Thymus (tissue), 11 donors: Measurements from ENCODE around the gene THRSP. TPM values are rescaled to one million over a fixed set of nuclear protein-coding genes. Genes with fewer than 3 reads are reported as not detected.

Source experiments
- DNase-seq, 9 donors: peaks; one replicate each; pipeline ENCODE4 v3.0.0-alpha.2; 2013; ENCODE audit warnings: low spot score in 9 of 9, low read depth in 6 of 9, missing footprints in 1 of 9
- H3K27ac ChIP-seq, 2 donors: one replicate each; pipeline ENCODE4 v1.5.1; 2013; ENCODE audit warnings: control low read depth in 1 of 2, low read depth in 1 of 2, low read length in 1 of 2, mild to moderate bottlenecking in 1 of 2, moderate library complexity in 1 of 2
- H3K27me3 ChIP-seq, 2 donors: one replicate each; pipeline ENCODE4 v1.5.1; 2013; ENCODE audit warnings: low read length in 1 of 2; ENCODE audit not compliant: control insufficient read depth in 2 of 2, insufficient read depth in 1 of 2
- H3K36me3 ChIP-seq, 2 donors: one replicate each; pipeline ENCODE4 v1.5.1; 2013; ENCODE audit warnings: low read length in 1 of 2, mild to moderate bottlenecking in 1 of 2, moderate library complexity in 1 of 2; ENCODE audit not compliant: control insufficient read depth in 2 of 2, insufficient read depth in 2 of 2
- H3K4me1 ChIP-seq, 2 donors: one replicate each; pipeline ENCODE4 v1.5.1; 2013; ENCODE audit warnings: low read length in 2 of 2; ENCODE audit not compliant: control insufficient read depth in 2 of 2, insufficient read depth in 2 of 2
- H3K4me3 ChIP-seq, 2 donors: one replicate each; pipeline ENCODE4 v1.5.1; 2013; ENCODE audit warnings: low read length in 2 of 2, control low read depth in 1 of 2, mild to moderate bottlenecking in 1 of 2
- H3K9me3 ChIP-seq, 2 donors: one replicate each; pipeline ENCODE4 v1.5.1; 2013; ENCODE audit warnings: low read length in 1 of 2, mild to moderate bottlenecking in 1 of 2; ENCODE audit not compliant: control insufficient read depth in 2 of 2, insufficient read depth in 1 of 2
- WGBS: extraction: QIAGEN DNeasy Blood & Tissue Kit; methylation state at CpG from one replicate; pipeline ENCODE4 v1.1.7; 2013; 5-methylcytosine and 5-hydroxymethylcytosine counted together
- polyA plus RNA-seq: library from polyadenylated mRNA; stranded (reverse); fragments of 200-250 nt; gene quantifications from one replicate; pipeline ENCODE4 v1.2.3, GENCODE V29; 2013
- total RNA-seq: library from RNA; stranded (reverse); fragments of 120-200 nt; gene quantifications from one replicate; pipeline ENCODE4 v1.2.4, GENCODE V29; 2013
- donor health status: healthy.

The THRSP gene
- total and polyA plus RNA-seq, 2 donors = 0.14 TPM; not detected in 1

GRCh38 chr11:78044706-78045105, 19.0 kb upstream of the THRSP start:
- DNase-seq = no peak
- peaks cover 0 to 7% of the 10 kb centered on the region in 2 donors for H3K4me1 ChIP-seq
- no peaks in the 10 kb centered on the region for H3K36me3 ChIP-seq
- no peaks in the 10 kb centered on the region for H3K27me3 ChIP-seq
- no peak overlapping the region for H3K27ac ChIP-seq
- H3K4me3 ChIP-seq = no peak overlapping the region
- 95% methylated on average over 5 of the region's 5 CpGs for WGBS
- H3K9me3 ChIP-seq = peaks cover 0 to 4% of the 10 kb centered on the region in 2 donors

DNA sequence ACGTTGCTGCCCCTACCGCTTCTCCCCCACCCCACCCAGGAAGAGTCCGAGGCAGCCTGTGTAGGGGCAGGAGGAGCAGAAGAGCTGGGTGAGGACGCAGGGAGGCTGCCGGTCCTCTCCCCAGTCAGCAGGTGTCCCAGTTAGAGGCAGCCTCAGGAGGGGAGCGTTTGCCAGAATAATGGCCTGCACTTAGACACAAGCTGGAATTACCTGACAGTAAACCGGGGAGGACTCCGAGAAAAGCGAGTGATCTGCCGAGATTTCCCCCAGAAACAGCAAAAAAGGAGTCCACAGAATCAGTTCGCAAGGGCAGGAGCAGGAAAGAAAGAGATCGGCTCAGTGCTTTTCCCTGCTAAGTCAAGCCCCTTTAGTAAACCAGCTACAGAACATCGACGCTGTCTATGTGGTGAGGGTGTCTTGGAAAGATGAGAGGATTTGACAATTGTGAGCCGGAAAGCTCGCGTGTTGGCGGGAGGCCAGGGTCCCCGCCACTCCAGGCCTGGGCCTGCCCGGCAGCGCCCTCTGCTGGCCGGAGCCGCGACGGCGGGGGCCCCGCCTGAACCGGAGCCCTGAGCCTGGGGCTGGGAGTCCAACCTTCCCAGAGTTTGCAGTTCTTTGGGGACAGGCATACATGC, 17.7 kb upstream of the THRSP start:
- H3K9me3 ChIP-seq = peaks cover 0 to 4% of the 10 kb centered on the region in 2 donors
- no peak overlapping the region for H3K27ac ChIP-seq
- peak overlapping the region in 1 of 2 donors; percentile 12 for H3K4me3 ChIP-seq
- 19% methylated on average over 28 of the region's 28 CpGs for WGBS
- H3K36me3 ChIP-seq = no peaks in the 10 kb centered on the region
- no peaks in the 10 kb centered on the region for H3K27me3 ChIP-seq
- H3K4me1 ChIP-seq = peaks cover 0 to 7% of the 10 kb centered on the region in 2 donors
- DNase-seq = peak; percentile 33 to 79 (median 50)

- H3K27me3 ChIP-seq = no peaks in the 10 kb centered on the region
- H3K27ac ChIP-seq = no peak overlapping the region
- 61% methylated on average over 6 of the region's 6 CpGs for WGBS
Measured at GRCh38 chr11:78046486-78046854, 17.2 kb upstream of the THRSP start.

GRCh38 chr11:78048561-78048960, 15.1 kb upstream of the THRSP start:
- no peak overlapping the region for H3K27ac ChIP-seq
- WGBS = over 99% methylated on average over 3 of the region's 3 CpGs
- no peak overlapping the region for H3K4me3 ChIP-seq

More at GRCh38 chr11:78046486-78046854, 17.2 kb upstream of the THRSP start:
- Histone ChIP-seq H3K36me3 (no peaks in the 10 kb centered on the region), H3K9me3 (peaks cover 0 to 4% of the 10 kb centered on the region in 2 donors), H3K4me1 (peaks cover 0 to 7% of the 10 kb centered on the region in 2 donors), H3K4me3 (no peak overlapping the region)
- no peak for DNase-seq

GRCh38 chr11:78049348-78049747, 14.3 kb upstream of the THRSP start:
- no peaks in the 10 kb centered on the region for H3K27me3 ChIP-seq

More at GRCh38 chr11:78048561-78048960, 15.1 kb upstream of the THRSP start:
- peaks cover 0 to 4% of the 10 kb centered on the region in 2 donors for H3K9me3 ChIP-seq
- peaks cover 0 to 7% of the 10 kb centered on the region in 2 donors for H3K4me1 ChIP-seq
- H3K27me3 ChIP-seq = no peaks in the 10 kb centered on the region
- DNase-seq = no peak
- no peaks in the 10 kb centered on the region for H3K36me3 ChIP-seq

GRCh38 chr11:78050964-78051831, 12.5 kb upstream of the THRSP start:
- H3K36me3 ChIP-seq = no peaks in the 10 kb centered on the region
- WGBS = 94% methylated on average over 6 of the region's 6 CpGs

More at GRCh38 chr11:78049348-78049747, 14.3 kb upstream of the THRSP start:
- Histone ChIP-seq H3K4me1 (peaks cover 0 to 7% of the 10 kb centered on the region in 2 donors), H3K4me3 (no peak overlapping the region), H3K27ac (no peak overlapping the region), H3K9me3 (peaks cover 0 to 4% of the 10 kb centered on the region in 2 donors), H3K36me3 (no peaks in the 10 kb centered on the region)
- 95% methylated on average over 8 of the region's 8 CpGs for WGBS
- no peak for DNase-seq

DNA sequence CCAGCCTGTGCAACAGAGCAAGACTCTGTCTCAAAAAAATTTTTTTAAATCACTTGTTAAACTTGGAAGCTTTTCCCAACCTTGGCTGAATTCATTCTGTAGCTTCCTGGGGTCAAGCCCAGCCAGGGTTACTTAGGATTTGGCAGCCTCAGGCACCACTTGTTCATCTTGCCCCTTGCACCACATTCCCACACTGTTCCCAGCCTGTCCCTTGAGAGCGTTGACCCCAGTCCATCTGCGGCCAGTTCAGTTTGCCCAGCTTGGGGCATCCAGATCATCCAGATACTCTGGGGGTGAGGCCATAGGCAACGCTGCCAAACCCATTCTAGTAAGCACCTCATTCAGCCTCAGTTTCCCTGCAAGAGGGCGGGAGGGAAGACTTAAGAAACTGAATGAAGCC, 8.7 kb upstream of the THRSP start:
- 99% methylated on average over 4 of the region's 4 CpGs for WGBS
- no peaks in the 10 kb centered on the region for H3K27me3 ChIP-seq

More at GRCh38 chr11:78050964-78051831, 12.5 kb upstream of the THRSP start:
- no peak for DNase-seq
- H3K9me3 ChIP-seq = no peaks in the 10 kb centered on the region
- H3K27me3 ChIP-seq = no peaks in the 10 kb centered on the region
- H3K4me3 ChIP-seq = no peak overlapping the region
- H3K27ac ChIP-seq = no peak overlapping the region
- H3K4me1 ChIP-seq = peaks cover 0 to 2% of the 10 kb centered on the region in 2 donors

DNA sequence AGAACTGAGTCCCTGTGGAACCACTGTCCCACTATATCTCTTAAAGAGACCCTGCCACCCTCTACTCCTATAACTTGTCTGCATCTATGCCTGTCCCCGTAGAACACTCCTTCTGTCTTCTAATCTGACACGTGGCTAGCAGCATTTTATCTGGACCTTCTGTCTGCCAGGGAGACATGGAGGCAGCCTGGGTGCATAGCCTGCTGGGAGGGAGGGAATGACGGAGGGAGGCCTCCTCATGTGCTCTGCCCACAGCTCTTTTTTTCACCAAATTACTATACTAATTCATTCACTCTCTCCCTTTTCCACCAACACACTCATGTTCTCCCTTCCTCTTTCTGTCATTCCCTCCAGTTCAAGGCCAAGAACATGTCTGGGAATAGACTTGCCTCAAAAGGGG, 7.6 kb upstream of the THRSP start:
- no peaks in the 10 kb centered on the region for H3K4me1 ChIP-seq
- H3K27ac ChIP-seq = no peak overlapping the region
- DNase-seq = no peak
- 98% methylated on average over 3 of the region's 3 CpGs for WGBS
- H3K27me3 ChIP-seq = no peaks in the 10 kb centered on the region
- no peaks in the 10 kb centered on the region for H3K36me3 ChIP-seq
- no peak overlapping the region for H3K4me3 ChIP-seq
- H3K9me3 ChIP-seq = no peaks in the 10 kb centered on the region

More for the DNA sequence above, 8.7 kb upstream of the THRSP start:
- Histone ChIP-seq H3K9me3 (no peaks in the 10 kb centered on the region), H3K27ac (no peak overlapping the region), H3K4me1 (no peaks in the 10 kb centered on the region), H3K4me3 (no peak overlapping the region), H3K36me3 (no peaks in the 10 kb centered on the region)
- no peak for DNase-seq

DNA sequence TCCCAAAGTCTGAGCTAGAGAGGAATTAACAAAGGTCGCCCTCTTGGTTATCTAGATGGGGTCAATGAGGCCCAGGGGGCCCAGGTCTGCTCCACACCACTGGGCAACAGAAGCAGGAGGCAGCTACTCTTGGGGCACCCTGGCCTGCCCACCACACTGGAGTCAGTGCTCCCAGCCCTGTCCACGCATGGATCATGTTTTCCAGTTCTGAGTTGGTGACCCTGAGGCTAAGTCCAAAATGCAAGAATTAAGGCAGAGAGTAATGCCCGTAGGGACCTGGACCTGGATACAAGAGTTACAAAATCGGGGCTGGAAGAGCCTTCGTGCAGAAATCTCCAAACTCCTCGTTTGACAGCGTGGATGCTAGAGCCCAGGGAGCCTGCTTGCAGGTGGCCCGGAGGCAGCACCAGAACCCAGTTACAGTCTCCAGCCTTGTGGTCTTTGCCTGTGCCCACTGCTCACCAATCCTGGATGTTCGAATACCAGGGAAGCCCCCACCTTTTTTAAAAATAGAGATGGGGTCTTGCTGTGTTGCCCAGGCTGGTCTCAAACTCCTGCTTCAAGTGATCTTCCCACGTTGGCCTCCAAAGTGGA, 6.1 kb upstream of the THRSP start:
- H3K4me1 ChIP-seq = no peaks in the 10 kb centered on the region
- WGBS = 86% methylated on average over 10 of the region's 10 CpGs
- no peaks in the 10 kb centered on the region for H3K9me3 ChIP-seq
- no peaks in the 10 kb centered on the region for H3K36me3 ChIP-seq
- DNase-seq = no peak
- H3K27ac ChIP-seq = no peak overlapping the region
- H3K4me3 ChIP-seq = no peak overlapping the region
- no peaks in the 10 kb centered on the region for H3K27me3 ChIP-seq
